Smooth muscle cell of the brain vasculature (primary cell): ENCODE measurements around the gene SLC26A4.
"Not testable (repeated sequence)": the region's sequence is repeated elsewhere in the genome, so short reads cannot be mapped to it uniquely, and the experiment has no call there.

Experiments
- DNase-seq: peaks from one replicate; pipeline ENCODE4 v3.0.0-alpha.2; 2012; ENCODE audit warnings: low read depth, low spot score

Gene SLC26A4

GRCh38 chr7:107660381-107661080 is at the start of gene SLC26A4:
Gene SLC26A4, plus strand, starts transcription at chr7:107660828. Its CDS starts 814 bp downstream, at chr7:107661642.
- no peak for DNase-seq

GRCh38 chr7:107613439-107613838 is 47.2 kb upstream of the SLC26A4 start:
- DNase-seq = no peak

DNA sequence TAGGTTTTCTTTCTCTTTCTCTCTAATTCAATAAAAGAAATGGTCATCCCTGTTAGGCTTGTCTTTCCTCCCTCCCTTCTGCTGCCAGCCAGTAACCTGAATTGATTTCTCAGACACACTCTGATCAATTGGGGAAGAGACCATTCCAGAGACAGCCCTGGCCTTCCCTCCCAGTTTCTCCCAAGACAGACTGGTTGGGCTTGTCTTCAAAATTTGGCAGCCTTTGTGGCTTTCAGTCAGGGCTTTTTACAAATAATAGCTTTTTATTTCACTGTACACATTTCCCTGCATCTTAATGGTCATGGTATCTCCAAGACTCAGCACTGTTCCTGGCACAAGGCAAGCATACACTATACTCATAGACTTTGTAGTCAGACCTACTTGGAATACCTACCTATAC is 46.7 kb upstream of the SLC26A4 start:
- DNase-seq = no peak

GRCh38 chr7:107614425-107614824 is 46.2 kb upstream of the SLC26A4 start:
- no peak for DNase-seq

DNA sequence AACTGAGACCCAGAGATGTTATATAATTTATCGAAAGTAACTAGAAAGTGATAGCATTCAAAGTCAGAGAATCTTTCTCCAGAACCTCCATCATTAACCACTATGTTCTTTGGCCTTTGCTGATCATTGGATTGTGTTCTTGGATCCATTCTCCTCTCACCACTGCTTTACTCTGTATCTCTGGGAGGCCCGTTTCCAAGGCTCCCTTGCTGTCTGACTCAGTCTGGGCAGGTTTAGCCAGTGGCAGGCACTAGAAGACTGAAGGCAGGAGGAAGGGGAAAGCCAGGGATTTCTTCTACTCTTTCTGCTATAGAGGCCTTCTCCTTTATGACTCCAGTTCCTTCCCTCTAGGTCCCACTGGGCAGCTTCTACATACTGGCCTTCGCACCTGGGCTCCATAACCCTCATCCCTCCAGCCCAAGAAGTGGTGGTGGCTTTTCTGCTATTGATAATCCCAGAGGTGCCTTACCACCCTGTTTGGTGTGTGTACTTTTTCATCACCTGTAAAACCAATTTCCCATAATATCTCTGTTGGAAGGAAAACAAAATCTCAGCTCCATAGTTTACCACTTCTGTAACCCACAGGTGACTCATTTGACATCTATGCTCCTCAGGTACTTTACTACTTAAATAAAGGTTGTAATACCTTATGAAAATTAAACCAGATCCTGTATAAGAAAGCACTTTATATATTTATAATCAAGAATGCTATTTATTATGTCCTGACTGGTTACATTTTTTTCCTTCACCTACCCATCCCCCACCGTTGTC is 44.5 kb upstream of the SLC26A4 start:
- DNase-seq = no peak

DNA sequence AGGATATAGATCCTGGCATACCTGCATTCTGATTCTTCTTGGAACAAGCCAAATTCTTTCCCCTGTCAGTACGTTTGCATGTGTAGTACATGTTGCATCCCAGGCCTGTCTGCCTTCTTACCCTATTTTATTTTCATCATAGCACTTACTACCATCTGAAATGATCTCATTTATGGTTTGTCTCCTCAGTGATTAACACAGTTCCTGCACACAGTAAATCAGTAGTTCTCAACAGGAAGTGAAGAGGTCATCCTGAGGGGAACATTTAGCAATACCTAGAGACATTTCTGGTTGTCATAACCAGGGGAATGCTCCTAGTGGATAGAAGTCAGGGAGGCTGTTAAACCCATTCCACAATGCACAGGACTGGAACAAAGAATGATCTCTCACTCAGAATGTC is 38.2 kb upstream of the SLC26A4 start:
- no peak for DNase-seq

GRCh38 chr7:107622894-107623293 is 37.7 kb upstream of the SLC26A4 start:
- DNase-seq = no peak

DNA sequence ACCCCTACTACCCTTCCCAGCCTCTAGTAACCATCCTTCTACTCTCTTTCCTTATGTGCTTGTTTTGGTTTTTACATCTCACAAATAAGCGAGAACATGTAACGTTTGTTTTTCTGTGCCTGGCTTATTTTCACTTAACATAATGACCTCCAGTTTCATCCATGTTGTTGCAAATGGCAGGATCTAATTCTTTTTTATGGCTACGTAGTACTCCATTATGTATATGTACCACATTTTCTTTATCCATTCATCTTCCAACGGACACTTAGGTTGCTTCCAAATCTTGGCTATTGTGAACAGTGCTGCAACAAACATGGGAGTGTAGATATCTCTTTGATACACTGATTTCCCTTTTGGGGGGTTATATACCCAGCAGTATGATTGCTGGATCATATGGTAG is 33.6 kb upstream of the SLC26A4 start:
- DNase-seq = no peak

DNA sequence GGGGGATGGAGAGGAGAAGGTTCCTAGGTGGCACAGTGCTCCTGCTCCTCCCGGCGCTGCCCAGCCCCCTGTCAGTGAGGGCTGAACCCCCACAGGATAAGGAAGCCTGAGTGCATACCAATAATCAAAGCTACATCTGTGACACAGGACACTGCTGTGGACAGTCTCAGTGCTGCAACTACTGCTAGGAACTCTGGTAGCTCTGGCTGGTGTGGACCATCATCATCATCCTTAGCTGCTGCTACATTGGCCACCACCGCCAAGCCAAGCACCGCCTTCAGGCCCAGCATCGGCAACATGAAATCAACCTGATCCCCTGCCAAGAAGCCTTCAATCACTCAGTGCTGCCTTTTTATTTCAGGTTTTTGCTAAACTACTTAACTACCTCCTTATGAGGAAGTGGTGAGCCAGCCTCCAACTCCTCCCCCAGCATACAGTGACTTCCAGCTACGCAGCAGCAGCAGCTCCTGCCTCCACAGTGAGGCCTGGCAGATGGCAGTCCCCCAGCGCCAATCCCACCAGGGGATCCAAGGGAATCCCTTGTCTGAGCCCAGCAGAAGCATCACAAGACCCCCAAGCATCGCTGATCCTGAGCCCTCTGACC is 32.1 kb upstream of the SLC26A4 start:
- no peak for DNase-seq

DNA sequence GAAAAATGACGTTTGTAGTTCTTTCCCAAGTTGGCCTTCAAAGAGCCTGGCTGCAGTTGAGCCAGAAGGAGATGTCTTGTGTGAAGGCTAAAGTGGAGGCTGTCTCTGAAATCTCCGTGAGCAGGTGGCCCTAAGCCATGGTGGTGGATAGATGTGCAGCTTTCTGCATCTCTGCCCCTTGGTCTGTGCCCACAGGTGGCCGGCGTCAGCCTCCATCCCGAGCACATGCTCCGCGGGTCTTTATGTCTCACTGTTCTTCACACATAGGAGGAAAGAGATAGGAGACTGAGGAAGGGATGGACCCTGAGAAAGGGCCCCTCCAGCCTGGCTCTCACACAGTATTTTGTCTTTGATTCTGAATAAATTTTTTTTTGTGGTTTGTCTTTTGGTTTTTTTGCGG is 30.3 kb upstream of the SLC26A4 start:
- no peak for DNase-seq

- no peak for DNase-seq
These were observed 28.8 kb upstream of the SLC26A4 start for GRCh38 chr7:107631588-107632491.

DNA sequence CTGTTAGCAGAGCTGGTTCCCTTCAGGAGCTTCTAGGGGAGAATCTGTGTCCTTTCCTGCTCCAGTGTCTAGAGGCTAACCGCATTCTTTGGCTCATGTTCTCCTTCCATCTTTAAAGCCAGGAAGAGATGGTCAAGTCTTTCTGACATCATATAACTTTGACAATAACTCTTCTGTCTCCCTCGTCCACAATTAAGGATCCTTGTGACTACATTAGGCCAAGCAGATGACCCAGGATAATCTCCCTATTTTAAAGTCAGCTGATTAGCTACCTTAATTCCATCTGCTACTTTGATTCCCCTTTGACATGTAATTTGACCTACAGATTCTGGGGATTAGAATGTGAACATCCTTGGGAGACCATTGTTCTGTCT is 28.1 kb upstream of the SLC26A4 start:
- DNase-seq = no peak

GRCh38 chr7:107638594-107638993 is 22.0 kb upstream of the SLC26A4 start:
- no peak for DNase-seq

DNA sequence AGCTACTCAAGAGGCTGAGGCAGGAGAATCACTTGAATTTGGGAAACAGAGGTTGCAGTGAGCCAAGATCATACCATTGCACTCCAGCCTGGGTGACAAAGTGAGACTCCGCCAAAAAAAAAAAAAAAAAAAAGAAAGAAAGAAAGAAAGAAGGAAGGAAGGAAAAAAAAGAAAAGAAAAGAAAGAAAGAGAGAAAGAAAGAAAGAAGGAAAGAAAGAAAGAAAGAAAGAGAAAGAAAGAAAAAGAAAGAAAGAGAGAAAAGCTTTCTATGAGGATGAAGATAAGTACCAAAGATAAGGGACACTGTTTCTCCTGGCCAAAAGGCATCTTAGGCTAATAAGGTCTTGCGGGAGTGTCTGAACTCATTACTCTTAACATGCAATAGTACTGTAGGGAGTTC is 21.6 kb upstream of the SLC26A4 start:
- not testable (repeated sequence) for DNase-seq

DNA sequence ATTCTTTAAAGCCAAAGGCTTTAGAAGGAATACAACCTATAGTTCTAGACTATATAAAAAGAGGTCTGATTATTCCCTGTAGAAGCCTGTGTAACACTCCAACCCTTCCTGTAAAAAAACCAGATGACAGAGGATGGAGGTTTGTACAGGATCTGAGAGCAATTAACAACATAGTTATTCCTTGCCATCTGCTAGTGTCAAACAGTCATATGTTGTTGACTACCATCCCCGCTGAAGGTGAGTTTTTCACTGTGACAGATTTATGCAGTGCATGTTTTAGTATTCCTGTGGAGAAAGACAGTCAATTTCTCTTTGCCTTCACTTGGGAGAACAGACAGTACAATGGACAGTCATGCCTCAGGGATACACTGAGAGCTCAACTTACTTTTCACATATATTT is 19.0 kb upstream of the SLC26A4 start:
- no peak for DNase-seq

GRCh38 chr7:107642501-107642900 is 18.1 kb upstream of the SLC26A4 start:
- no peak for DNase-seq

DNA sequence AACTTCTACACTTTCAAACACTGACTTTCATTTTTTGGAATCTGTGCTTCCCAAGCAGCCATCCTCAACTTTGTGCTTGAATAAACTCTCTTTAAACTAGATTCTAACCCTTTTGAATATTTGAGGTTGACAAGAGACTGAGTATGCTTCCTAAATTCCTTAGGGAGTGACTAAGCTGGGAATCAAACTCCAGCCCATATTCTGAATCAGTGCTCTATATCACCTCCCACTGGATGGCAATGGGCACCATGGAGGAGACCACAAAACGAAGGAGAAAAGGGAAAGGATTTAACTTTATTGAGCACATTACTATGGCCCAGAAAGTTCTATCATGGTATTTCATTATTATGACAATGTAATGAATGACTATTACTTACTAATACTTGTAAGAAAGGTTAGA is 17.2 kb upstream of the SLC26A4 start:
- no peak for DNase-seq

GRCh38 chr7:107643938-107644308 is 16.7 kb upstream of the SLC26A4 start:
- no peak for DNase-seq

- no peak for DNase-seq
These were observed 16.2 kb upstream of the SLC26A4 start for GRCh38 chr7:107644309-107644974.

- DNase-seq = no peak
These were observed 8.0 kb upstream of the SLC26A4 start for GRCh38 chr7:107652642-107653041.

GRCh38 chr7:107658467-107658866 is 2.2 kb upstream of the SLC26A4 start:
- no peak for DNase-seq
